ENCODE results near the gene RNF181.
"Not testable (repeated sequence)": the region's sequence is repeated elsewhere in the genome, so short reads cannot be mapped to it uniquely, and the experiment has no call there.

The RNF181 gene

GRCh38 chr2:85617723-85618122, 22.2 kb downstream of the RNF181 start:
- DNase-seq = not testable (repeated sequence)

GRCh38 chr2:85619617-85620016, 24.1 kb downstream of the RNF181 start:
- no peak for DNase-seq

DNA sequence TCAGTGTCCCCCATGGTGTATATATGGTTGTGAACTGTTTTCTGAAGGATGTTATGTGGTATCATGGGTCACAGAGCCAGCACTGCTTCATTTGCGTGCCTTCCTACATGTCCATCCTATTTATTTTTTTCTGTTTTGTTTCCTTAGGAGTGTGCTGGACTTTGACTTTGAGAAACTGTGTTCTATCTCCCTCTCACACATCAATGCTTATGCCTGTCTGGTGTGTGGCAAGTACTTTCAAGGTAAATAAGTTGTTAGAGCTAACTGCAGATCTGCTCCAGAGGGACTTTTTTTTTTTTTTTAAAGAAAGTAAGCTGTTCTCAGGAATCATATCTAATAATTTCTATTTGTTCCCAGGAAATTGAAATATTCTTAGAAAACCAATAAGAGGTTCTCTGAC, 25.8 kb downstream of the RNF181 start:
- no peak for DNase-seq

- no peak for DNase-seq
Observed at GRCh38 chr2:85623991-85624390, 28.4 kb downstream of the RNF181 start.

DNA sequence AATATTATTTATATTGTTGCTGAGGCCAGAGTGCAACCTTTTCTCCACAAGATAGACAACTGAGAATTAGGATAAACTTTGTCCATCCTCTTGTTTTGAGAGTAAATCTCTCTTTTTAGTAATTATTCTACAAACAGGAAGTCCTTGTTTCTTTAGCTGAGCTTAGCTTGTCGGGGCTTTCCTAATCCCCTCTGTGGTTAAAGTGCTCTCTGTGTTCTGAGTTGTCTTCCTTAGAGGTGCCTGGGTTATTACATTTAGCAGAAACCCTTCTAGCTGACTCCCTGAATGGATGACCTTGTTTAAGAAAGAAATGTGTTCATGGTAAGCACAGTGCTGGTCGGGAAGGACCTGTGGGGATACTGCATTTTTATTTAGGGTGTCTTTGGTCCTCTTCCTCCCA, 33.1 kb downstream of the RNF181 start:
- DNase-seq = no peak

DNA sequence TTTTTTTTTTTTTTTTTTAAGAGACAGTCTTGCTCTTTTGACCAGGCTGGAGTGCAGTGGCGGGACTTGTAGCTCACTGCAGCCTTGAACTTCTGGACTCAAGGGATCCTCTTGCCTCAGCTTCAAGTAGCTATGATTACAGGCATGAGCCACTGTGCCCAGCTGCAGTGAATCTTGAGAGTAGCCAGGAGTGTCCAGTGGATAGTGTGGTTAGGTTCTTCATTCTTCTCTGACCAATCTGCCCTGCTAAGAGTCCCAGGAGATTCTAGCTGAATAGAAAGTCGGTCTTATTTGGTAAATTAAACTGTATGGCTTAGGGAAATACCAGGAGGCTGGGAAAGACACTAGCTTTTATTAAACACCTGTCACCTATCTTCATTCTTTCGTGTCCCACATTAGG, 35.8 kb downstream of the RNF181 start:
- no peak for DNase-seq

DNA sequence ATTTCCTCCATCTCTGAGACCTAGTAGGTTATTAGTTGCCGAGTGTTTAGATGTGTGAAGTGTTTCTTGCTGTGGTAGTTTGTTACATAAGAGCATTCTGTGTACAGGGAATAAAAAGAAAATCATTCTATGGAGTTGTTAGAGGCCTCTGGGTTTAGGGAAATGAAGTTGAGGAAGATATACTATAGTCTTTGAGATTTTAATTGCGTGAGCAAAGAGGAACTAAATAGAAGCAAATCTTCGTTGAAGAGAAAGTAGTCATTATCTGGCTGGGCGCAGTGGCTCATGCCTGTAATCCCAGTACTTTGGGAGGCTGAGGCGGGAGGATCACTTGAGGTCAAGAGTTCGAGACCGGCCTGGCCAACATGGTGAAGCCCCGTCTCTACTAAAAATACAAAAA, 39.5 kb downstream of the RNF181 start:
- DNase-seq = no peak

DNA sequence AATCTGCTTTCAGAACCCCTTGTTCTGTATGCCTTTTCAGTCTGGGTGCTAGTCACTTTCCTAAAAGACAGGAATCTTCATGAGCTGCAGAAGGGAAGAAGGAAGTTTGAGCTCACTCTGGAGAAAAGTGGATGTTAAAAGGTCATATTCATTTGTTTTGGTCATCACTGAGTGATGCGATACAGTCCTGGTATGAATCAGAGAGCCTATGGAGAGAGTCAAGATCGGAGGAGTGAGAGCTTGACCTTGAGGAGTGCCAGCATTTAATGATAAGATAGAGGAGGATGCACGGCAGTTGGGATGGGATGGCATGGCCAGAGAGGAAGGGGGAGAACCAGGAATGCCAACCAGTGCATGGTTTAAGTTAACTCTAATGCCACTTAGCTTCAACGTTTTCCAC, 40.1 kb downstream of the RNF181 start:
- DNase-seq = no peak

- no peak for DNase-seq
Observed at GRCh38 chr2:85642725-85643124, 47.2 kb downstream of the RNF181 start.

DNA sequence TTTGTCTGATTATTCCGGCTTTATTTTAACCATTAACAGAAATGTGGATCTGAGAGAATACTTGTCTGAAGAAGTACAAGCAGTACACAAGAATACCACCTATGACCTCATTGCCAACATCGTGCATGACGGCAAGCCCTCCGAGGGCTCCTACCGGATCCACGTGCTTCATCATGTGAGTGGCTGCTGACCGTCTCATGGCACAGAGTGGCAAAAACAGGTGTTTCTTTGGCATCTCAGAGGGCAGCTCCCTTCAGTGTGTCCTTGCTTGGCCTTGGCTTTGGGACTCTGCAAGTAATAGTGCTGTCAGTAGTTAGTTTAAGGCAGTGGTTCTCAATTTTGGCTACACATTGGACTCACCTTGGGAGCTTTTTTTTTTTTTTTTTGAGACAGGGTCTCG, 49.4 kb downstream of the RNF181 start:
- DNase-seq = no peak

DNA sequence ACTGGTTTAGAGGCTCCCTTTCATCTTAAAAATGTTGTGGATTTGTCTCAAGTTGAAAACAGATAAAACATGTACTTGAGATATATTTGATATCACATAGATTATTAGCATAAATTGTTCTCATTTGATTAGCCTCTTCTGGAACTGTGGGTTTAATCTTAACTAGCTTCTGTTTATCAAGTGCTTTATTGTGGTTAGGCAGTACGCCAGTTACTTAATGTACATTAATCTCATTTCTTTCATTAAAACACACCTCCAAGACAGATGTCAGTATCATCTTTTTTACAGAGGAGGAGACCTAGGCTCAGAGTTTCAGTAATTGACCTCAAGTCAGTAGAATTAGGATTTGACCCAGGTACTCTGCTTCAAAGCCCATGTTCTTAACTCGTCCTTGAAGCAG, 50.6 kb downstream of the RNF181 start:
- no peak for DNase-seq
